Measurements from ENCODE around the gene SUPV3L1.
A peak's percentile ranks its signal among the peaks of the same experiment; 100 is the strongest.
"Not testable (repeated sequence)": the region's sequence is repeated elsewhere in the genome, so short reads cannot be mapped to it uniquely, and the experiment has no call there.

Gene SUPV3L1

DNA sequence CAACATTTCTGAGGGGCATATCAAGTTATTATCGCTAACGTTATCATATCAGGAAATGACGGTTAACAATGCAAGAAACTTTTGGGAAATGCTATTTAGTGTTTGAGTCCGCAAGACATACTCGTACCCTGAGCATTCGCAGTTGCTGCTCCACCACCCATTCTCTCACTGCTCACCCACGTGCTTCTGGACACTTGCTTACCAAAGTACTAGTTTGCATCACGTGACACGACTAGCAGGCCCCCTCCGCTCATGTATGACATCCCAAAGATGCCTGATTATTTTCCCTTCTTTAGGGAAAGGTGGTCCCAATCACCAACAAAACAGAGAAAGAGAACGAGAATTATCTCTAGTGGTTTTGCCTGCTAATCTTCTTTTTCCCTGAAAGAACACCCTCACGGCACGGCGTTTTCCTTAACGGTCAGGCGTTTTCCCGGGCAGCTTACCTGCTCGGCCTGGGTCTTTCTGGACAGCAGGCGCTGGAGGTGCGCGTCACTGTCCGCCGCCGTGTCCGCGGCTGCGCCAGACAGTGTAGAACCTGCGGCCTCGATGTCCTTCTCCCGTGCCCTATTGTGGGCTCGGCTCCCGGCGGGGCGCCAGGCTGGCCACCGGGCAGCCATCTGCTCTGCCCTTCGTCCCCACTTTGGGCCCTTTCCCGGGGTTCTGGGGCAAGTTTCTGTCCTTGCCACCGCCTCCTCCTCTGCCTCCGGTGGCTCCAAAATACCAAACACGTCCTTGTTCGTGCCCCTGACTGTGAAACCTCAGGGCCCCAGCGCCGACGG lies at the start of gene SUPV3L1:
Gene SUPV3L1, plus strand, starts transcription at position 492 of the 782 bp plus-strand sequence. Its CDS starts 58 bp downstream, at position 550.
- peak; percentile 97 for DNase-seq

DNA sequence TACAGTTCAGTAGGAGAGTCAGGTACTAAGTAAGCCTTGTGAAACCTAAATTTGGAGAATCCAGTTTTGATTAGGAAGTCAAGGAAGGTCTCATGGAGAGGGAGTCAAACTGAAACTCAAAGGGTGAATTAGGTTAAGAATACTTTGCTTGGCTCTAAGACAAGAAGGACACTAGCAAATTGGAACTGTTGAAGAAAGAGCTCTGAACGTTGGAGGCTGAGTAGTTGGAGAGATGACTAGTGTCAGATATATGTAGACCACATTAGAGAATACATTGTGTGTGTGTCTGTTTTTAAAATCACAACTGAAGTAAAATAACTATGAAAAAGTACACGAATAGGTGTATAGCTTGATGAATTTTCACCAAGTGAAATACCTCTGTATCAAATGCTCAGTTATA lies 49.8 kb upstream of the SUPV3L1 start:
- DNase-seq, result no peak

DNA sequence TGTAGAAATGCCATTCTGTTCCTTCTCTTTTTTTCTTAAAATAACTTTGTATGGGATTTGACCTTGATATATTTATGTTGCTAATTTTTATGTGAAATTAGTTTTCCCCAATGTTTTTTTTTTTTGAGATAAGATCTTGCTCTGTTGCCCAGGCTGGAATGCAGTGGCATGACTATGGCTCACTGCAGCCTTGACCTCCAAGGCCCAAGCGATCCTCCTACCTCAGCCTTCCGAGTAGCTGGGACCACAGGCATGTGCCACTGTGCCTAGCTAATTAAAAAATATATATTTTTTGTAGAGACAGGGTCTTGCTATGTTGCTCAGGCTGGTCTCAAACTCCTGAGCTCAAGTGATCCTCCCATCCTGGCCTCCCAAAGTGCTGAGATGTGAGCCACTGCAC lies 40.1 kb upstream of the SUPV3L1 start:
- DNase-seq, result no peak

DNA sequence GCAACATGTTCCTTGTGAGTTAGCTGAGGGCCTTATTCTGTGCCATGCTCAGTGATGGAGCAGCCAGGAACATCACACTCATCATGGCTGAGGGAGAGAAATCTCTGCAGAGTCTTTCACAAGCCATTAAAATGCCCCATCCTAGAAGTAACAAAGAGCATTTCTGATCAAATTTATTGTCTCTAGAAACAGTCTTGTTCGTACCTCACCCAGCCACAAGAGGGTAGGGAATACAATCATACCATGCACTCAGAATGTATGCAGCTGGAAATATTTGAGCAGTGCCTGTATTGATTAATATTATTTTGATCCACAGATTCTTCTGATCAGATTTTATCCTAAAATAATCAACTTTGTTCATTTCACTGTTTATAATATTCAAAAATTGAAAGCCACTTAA lies 38.7 kb upstream of the SUPV3L1 start:
- DNase-seq, result no peak

DNA sequence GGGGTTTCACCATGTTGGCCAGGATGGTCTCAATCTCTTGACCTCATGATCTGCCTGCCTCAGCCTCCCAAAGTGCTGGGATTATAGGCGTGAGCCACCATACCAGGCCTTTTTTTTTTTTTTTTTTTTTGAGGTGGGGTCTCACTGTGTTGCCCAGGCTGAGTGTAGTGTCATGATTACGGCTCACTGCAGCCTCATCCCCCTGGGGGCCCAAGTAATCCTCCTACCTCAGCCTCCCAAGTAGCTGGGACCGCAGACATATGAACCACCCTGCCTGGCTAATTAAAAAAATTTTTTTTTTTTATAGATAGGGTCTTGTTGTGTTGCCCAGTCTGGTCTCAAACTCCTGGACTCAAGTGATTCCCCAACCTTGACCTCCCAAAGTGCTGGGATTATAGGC lies 38.0 kb upstream of the SUPV3L1 start:
- DNase-seq, result not testable (repeated sequence)

DNA sequence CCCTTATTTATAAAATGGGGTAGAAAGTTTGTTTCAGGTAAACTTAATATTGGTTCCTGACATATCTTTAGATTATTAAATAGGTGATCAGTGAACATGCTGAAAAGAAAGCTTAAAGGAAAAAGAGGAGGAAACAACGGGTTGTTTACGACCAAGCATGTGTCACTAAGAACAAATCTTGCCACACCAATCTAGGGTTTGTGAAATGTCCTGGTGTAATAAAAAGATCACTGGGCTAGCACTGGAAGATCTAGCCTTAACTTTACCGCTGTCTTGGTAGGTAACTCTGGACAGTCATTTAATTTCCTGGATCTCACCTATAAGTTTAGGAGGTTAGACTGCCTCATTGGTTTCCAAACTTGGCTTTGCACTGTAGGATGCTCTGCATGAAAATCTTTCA lies 37.1 kb upstream of the SUPV3L1 start:
- DNase-seq, result no peak

DNA sequence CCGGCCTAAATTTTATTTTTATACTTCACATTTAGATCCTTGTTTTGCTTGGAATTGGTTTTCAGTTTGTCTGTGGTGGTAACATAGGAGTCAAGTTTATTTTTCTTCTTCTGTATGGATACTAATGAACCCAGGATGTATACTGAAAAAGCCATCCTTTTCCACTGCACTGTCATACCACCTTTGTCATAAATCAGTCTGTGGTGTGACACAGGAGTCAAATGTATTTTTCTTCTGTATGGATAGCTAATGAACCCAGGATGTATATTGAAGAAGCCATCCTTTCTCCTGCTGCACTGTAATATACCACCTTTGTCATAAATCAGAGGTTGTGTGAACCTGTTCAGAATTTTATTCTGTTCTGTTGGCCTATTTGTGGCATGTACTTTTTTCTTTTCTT lies 34.7 kb upstream of the SUPV3L1 start:
- DNase-seq, result no peak

DNA sequence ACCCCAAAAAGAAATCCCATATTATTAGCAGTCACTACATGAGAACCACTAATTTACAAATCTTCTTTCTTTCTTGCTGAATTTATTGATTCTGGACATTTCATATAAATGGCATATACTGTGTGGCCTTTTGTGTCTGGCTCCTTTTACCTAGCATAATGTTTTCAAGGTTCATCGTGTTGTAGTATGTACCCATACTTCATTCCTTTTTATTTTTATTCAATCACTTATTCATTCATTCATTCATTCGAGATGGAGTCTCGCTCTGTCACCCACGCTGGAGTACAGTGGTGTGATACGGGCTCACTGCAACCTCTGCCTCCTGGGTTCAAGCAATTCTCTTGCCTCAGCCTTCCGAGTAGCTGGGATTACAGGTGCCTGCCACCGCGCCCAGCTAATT lies 34.2 kb upstream of the SUPV3L1 start:
- DNase-seq, result no peak

DNA sequence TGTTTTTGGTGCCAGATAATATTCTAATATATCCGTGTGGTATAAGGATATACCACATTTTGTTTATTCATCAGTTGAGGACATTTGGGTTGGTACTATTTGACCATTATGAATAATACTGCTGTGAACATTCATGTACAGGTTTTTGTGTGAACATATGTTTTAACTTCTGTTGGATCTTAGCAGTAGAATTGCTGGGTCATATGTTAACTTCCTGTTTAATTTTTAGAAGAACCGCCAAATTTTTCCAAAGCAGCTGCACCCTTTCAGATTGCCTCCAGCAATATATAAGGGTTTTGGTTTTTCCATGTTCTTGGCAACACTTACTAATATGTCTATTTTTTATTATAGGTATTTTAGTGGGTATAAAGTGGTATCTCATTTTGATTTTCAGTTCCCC lies 33.3 kb upstream of the SUPV3L1 start:
- DNase-seq, result no peak

DNA sequence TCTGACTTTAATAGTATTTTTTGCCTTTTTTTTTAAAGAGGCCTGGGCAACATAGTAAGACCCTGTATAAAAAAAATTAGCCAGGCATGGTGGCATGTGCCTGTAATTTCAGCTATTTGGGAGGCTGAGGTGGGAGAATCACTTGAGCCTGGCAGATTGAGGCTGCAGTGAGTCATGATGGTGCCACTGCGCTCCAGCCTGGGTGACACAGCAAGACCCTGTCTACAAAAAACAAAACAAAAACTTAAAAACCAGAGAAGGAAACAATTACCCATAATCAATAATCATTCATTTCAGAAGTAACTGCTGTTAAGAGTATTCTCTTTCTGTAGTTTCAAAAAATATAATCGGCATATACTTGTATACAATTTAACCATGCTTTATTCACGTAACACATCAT lies 28.1 kb upstream of the SUPV3L1 start:
- DNase-seq, result no peak

DNA sequence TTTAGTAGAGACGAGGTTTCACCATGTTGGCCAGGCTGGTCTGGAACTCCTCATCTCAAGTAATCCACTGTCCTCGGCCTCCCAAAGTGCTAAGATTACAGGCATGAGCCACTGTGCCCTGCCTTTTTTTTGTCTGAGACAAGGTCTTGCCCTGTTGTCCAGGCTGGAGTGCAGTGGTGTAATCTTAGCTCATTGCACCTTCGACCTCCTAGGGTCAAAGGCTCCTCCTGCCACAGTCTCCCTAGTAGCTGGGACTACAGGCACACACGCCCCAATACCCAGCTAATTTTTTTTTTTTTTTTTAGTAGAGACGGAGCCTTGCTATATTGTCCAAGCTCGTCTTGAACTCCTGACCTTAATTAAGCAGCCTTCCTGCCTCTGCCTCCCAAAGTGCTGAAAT lies 26.8 kb upstream of the SUPV3L1 start:
- no peak for DNase-seq

DNA sequence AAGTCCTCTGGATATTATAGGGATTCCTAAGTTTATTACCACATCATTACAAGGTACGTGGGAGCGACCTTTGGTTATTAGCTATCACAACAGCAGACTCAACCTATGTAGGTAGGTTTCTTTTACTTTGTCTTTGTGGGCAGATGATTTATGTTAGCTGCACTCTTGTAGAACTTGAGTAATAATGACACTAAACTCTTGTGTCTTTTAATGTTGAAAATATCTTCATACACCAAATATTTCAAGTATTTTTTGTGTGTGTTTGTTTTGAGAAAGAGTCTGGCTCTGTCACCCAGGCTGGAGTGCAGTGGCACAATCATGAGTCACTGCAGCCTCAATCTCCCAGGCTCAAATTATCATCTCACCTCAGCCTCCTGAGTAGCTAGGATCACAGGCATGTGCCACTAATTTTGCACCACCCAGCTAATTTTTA lies 19.2 kb upstream of the SUPV3L1 start:
- DNase-seq, result no peak

DNA sequence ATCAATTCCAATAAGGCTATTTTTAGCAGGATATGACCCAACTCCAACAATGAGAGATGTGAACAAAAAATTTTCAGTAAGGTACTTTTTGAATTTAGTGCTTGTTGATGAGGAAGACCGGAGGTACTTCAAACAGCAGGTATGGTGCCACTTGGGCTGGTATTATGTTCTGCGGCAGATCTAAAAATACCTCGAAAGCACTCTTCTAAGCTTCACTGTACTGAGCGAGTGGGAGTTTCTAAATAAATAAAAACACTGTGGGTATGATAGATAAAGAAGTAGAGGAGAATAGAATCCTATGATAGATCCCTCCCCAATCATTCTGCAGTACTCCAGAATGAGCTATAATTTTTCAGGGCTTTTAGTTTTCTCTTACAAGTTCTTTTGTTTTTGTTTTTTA lies 11.5 kb upstream of the SUPV3L1 start:
- DNase-seq, result no peak

DNA sequence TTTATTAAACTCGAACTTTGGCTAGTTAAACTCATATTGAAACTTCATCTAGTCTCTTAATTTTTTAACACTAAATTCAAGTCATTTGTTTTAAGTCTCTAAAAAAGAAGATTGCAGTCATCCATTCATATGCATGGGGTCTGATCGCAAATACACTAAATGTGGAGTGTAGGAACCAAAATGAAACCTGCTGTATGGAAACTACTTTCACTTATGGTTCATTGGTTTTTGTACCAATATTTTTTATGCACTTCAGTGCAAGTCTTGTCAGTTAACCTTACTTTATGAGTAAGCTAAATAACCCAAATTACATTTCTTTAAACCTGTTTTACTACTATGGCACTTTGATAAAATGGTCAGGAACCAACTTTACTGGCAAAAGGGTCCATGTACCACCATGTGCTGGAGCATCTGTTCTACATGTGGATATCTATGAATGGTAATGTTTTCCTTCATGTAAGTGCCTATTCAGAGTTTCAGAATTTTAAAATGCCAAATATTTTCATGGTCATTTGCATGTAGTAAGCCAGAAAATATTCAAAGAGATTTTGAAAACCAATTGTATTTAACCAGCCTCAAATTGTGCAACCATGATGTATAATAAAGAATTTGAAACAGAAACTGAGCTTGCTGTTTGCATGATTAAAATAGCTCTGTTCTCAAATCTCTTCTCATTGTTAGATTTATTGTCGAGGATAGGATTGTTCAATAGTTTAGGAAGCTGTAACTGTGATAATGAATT lies 7.6 kb upstream of the SUPV3L1 start:
- no peak for DNase-seq

DNA sequence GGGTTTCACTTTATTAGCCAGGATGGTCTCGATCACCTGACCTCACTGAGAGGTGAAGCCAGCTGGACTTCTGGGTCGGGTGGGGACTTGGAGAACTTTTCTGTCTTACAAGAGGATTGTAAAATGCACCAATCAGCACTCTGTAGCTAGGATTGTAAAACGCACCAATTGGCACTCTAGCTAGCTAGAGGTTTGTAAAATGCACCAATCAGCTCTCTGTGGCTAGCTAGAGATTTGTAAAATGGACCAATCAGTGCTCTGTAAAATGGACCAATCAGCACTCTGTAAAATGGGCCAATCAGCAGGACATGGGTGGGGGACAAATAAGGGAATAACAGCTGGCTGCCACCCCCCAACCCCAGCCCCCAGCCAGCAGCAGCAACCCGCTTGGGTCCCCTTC lies 4.7 kb upstream of the SUPV3L1 start:
- not testable (repeated sequence) for DNase-seq

DNA sequence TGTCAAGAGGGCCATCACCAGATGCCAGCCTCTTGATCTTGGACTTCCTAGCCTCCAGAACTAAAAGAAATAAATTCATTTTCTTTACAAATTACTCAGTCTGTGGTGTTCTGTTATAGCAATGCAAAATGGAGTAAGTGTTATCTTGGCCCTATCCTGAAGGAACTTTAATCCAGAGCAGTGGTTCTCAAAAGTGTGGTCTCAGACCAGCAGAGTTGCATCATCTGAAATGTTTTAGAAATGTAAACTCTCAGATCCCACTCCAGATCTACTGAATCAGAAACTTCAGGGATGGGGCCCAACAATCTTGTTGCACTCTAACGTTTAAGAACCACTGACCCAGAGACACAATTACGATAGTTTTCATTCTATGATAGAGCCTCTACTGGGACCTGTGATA lies 3.2 kb upstream of the SUPV3L1 start:
- DNase-seq, result no peak

DNA sequence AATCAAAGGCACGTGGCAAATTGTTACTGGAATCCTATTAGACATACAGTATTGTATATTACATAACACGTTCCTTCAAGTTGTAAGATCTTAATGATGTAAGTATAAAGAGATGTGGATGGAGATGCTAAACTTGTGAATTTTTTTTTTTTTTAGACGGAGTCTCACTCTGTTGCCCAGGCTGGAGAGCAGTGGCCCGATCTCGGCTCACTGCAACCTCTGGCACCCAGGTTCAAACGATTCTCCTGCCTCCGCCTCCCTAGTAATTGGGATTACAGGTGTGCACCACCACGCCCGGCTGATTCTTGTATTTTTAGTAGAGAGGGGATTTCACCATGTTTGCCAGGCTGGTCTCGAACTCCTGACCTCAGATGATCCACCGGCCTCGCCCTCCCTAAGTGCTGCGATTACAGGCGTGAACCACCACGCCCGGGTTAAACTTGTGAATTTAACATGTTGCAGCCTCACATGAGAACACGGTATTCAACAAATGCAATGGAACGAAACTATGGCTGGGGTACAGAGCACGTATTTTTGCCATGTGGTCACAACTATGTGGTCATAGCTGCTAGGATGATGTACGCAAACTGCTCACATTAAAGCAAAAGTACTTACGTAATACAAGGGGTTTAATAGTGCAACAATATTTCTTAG lies 818 bp upstream of the SUPV3L1 start:
- DNase-seq, result no peak

DNA sequence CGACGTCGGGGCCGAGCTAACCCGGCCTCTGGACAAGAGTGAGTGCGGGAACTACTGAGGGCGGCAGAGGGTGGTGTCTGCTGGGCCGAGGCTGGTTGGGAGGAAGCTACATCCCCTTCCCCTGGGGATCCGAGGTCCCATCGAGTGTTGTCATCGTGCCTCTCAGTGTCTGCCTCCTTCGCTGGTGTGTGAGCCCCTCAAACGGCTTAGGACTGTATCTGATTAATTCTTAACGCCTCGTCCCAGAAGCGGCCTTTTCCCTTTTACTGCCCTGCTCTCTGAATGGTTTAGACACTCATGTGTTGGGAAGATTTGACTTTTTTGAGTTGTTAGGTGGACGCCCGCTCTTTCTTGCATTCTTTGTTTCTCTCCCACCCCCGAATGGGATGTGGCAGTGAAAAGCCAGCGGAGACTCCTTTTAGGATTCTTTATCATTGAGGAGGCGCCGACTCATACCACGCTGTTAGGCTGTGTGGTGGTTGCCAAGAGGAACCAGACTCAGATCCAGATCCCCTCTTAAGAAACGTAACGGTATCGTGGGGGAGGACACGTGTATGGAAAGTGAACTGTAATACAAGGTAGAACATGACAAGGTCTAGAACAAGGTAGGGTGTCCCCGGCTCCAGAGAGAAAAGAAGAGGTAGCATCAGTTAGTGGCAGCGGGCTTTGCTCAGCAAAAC lies 631 bp downstream of the SUPV3L1 start:
- no peak for DNase-seq

DNA sequence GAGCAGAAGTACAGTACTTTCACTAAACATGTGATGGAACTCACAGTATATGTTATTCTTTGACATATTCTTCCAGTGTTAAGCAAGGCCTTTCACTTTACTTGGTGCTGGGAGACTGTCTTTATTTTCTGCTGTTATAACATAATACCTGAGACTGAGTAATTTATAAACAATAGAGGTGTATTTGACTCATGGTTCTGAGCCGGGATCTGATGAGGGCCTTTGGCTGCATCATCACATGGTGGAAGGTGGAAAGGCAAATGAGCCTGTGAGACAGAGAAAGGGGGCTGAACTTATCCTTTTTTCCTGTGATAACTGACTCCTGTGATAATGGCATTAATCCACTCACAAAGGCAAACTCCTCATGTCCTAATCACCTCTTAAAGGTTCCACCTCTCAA lies 1.4 kb downstream of the SUPV3L1 start:
- no peak for DNase-seq

DNA sequence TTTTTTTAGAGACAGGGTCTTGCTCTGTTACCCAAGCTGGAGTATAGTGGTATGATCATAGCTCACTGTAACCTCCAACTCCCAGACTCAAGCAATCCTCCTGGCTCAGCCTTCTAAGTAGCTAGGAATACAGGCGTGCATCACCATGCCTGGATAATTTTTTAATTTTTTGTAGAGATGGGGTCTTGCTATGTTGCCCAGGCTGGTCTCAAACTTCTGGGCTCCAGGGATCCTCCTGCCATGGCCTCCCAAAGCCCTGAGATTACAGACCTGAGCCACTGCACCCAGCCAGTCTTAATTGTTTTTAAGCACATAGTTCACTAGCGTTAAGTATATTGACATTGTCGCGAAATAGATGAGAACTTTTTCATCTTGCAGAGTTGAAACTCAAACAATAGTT lies 2.0 kb downstream of the SUPV3L1 start:
- no peak for DNase-seq

DNA sequence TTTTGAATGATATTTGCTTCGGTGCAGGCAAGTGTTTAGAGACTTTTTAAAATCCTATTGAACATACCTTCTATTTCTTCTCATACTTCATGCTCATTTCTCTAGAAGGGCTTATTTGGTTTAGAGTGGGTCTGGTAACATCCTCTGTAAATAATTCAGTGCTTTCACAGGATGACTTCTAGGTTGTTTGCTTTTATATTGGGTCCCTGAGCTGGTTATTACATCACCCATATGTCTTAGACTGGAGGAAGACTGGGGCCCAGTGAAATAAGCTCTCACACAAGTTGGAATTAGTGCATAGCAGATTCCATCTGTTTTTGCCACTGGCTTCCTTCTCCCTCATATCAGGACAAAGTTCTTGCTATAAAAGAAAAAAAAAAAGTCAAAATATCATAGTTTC lies 6.5 kb downstream of the SUPV3L1 start:
- no peak for DNase-seq

DNA sequence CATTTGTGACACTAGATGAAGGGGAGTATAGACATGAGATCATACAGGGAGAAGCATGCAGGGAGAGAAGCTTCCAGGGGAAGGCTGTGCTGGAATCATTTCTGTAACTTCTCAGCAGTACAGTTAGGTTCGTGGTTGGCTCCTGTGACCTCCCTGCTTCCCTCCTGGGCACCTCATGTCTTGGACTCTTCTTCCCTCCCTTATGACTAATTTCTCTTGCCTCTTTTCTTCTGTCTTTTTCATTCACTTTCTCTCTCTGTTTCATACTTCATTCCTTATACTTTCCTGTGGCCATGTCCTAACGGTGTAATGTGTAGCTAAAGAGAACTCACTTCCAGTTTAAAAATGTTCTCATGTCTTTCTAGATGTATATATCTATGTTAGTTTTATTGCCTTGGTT lies 21.0 kb downstream of the SUPV3L1 start:
- no peak for DNase-seq

DNA sequence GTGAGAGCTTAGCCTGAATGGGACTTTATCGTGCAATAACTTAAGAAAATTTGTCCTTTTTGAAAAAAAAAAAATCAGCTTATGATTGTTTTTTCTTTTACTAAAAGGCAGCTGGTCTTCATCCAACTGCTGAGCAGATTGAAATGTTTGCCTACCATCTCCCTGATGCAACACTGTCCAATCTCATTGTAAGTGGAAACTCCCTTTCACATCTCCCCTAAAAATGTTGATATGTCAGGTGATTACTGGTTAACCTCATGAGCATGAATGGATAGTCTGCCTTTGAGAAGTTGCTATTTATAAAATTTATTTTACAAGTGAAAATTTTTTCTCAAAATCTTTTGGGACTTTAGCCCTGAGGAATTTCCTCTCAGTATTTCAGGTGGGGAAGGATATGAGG lies 22.3 kb downstream of the SUPV3L1 start:
- DNase-seq, result no peak

Data from KG1 (cell line).